GM13977 (cell line): ENCODE data around the gene EIF2B5.
"Not testable (repeated sequence)": the region's sequence is repeated elsewhere in the genome, so short reads cannot be mapped to it uniquely, and the experiment has no call there.

Experiments used
- DNase-seq: peaks from one replicate; pipeline ENCODE4 v3.0.0; 2012; ENCODE audit warnings: low spot score
- CTCF ChIP-seq: IDR thresholded peaks from 2 replicates; pipeline ENCODE4 v1.5.1; 2012; ENCODE audit warnings: mild to moderate bottlenecking, control low read depth; ENCODE audit not compliant: insufficient read depth; ENCODE audit errors: extremely low read depth, missing control alignments
- in situ Hi-C: fragments of 300-500 bp; cut with MboI; formaldehyde crosslinking; loops from one replicate; pipeline ENCODE4 v1.12.0; 2022; ENCODE audit warnings: low sequenced_read_pairs, low pct_unique_long_range_greater_than_20kb, mixed read lengths, inconsistent platforms; ENCODE audit not compliant: unreplicated experiment

The EIF2B5 gene

DNA sequence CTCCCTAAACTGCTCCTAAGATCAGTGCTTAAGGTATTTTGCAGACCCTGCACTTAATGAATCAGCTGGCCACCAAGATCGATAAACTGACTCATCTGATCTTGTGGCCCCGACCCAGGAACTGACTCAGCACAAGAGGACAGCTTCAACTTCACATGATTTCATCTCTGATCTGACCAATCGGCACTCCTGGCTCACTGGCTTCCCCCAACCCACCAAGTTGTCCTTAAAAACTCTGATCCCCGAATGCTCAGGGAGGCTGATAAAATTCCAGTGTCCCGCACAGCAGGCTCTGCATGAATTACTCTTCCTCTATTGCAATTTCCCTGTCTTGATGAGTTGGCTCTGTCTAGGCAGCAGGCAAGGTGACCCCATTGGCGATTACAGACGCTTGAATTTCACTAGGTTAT, 24.8 kb upstream of the EIF2B5 start:
- in situ Hi-C loops = no loop called here
- TF ChIP-seq CTCF = no peak
- DNase-seq = no peak

DNA sequence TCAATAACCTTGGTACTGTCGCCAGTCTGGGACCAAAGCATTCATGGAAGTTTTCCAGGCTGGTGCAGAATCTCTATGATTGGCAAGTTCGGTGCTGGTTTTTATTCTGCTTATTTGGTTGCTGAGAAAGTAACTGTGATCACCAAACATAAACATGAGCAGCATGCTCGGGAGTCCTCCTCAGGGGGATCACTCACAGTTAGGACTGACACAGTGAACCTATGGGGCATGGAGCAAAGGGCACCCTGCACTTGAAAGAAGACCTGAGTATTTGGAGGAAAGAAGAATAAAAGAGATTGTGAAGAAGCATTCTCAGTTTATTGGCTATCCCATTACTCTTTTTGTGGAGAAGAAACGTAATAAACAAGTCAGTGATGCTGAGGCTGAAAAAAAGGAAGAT, 19.1 kb upstream of the EIF2B5 start:
- in situ Hi-C loops = no loop called here
- no peak for TF ChIP-seq CTCF
- no peak for DNase-seq

- in situ Hi-C loops = no loop called here
- no peak for DNase-seq
- no peak for TF ChIP-seq CTCF
Measured at GRCh38 chr3:184117636-184118035, 17.5 kb upstream of the EIF2B5 start.

GRCh38 chr3:184121031-184121430, 14.1 kb upstream of the EIF2B5 start:
- DNase-seq, in situ Hi-C loops: not testable (repeated sequence)

DNA sequence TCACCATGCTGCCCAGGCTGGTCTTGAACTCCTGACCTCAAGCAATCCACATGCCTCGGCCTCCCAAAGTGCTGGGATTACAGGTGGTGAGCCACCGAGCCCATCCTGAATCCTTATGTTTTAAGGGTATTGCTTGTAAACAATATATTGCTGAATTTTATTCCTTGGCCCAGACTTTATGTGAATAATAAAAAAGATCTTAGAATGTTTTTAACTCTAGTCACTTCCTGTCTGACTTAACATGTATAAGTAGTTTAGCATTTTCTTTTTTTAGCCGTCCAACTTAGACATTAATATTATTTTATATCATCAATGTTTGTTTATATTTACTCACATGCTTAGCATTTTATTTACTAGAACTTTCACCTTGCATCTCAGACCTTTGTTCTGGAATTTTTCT, 9.2 kb upstream of the EIF2B5 start:
- TF ChIP-seq CTCF = no peak
- in situ Hi-C loops = no loop called here
- DNase-seq = no peak

GRCh38 chr3:184129012-184129411, 6.1 kb upstream of the EIF2B5 start:
- no peak for DNase-seq
- in situ Hi-C loops = no loop called here
- peak; percentile 45 for TF ChIP-seq CTCF

DNA sequence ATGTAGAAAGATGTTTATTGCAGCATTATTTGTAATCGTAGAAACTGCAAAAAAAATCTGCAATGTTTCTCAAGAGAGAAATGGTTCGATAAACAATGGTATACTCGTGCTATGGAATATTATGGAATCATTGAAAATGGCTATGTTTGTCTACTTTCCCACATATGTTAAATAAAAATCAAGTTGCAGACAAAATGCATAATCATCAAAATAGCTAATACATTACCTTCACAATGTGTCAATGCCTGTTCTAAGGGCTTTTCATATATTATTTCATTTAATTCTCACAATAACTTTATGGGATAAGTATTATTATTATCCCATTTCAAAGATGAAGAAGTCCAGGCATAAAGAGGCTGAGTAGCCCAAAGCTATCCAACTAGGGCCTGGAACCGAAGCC, 2.2 kb upstream of the EIF2B5 start:
- no peak for DNase-seq
- TF ChIP-seq CTCF = no peak
- in situ Hi-C loops = no loop called here
